GM21390 (cell line): ENCODE measurements around the gene USP47.

Experiments
- ATAC-seq: cut with Tn5 transposase; IDR thresholded peaks from one replicate; pipeline ENCODE4 v1.9.1; 2021; ENCODE audit not compliant: unreplicated experiment

USP47 gene

GRCh38 chr11:11841723-11842420 lies at the start of gene USP47:
Gene USP47 (plus strand): TSS chr11:11841972. CDS start chr11:11842186, 214 bp downstream.
- ATAC-seq, result peak; percentile 72

- no peak for ATAC-seq
These were observed 48.7 kb upstream of the USP47 start for GRCh38 chr11:11793073-11793472.

- peak; percentile 78 for ATAC-seq
These were observed 43.0 kb upstream of the USP47 start for GRCh38 chr11:11798586-11799438.

GRCh38 chr11:11805228-11805627 lies 36.5 kb upstream of the USP47 start:
- no peak for ATAC-seq

GRCh38 chr11:11806074-11806473 lies 35.7 kb upstream of the USP47 start:
- ATAC-seq, result no peak

GRCh38 chr11:11806586-11806985 lies 35.2 kb upstream of the USP47 start:
- ATAC-seq, result no peak

- ATAC-seq, result no peak
These were observed 33.7 kb upstream of the USP47 start for GRCh38 chr11:11807811-11808782.

GRCh38 chr11:11808992-11809615 lies 32.7 kb upstream of the USP47 start:
- ATAC-seq, result no peak

GRCh38 chr11:11810764-11811726 lies 30.7 kb upstream of the USP47 start:
- ATAC-seq, result no peak

GRCh38 chr11:11813288-11813962 lies 28.3 kb upstream of the USP47 start:
- ATAC-seq, result no peak

- ATAC-seq, result no peak
These were observed 26.9 kb upstream of the USP47 start for GRCh38 chr11:11814614-11815452.

GRCh38 chr11:11816511-11817314 lies 25.1 kb upstream of the USP47 start:
- no peak for ATAC-seq

- ATAC-seq, result no peak
These were observed 23.8 kb upstream of the USP47 start for GRCh38 chr11:11817957-11818356.

- ATAC-seq, result no peak
These were observed 23.1 kb upstream of the USP47 start for GRCh38 chr11:11818529-11819121.

GRCh38 chr11:11821899-11822298 lies 19.9 kb upstream of the USP47 start:
- no peak for ATAC-seq

GRCh38 chr11:11822946-11823345 lies 18.8 kb upstream of the USP47 start:
- no peak for ATAC-seq

- no peak for ATAC-seq
These were observed 15.5 kb upstream of the USP47 start for GRCh38 chr11:11826260-11826659.
